Neural crest cell (in vitro differentiated cells): ENCODE results near the gene DNAJB9. TPM values are rescaled to one million over a fixed set of nuclear protein-coding genes. Genes with fewer than 3 reads are reported as not detected.
A peak's percentile ranks its signal among the peaks of the same experiment; 100 is the strongest.

ENCODE experiments used
- DNase-seq: peaks from one replicate; pipeline ENCODE4 v3.0.0; 2021; ENCODE audit warnings: low read depth, mixed read lengths, low spot score
- H3K27ac Mint-ChIP-seq: one replicate; pipeline ENCODE4 v1.8.0; 2021; ENCODE audit warnings: mild to moderate bottlenecking, mixed read lengths; ENCODE audit not compliant: unreplicated experiment
- H3K27me3 Mint-ChIP-seq: 2 replicates; pipeline ENCODE4 v1.8.0; 2021; ENCODE audit warnings: low read depth, mild to moderate bottlenecking, mixed read lengths
- H3K36me3 Mint-ChIP-seq: 2 replicates; pipeline ENCODE4 v1.8.0; 2021; ENCODE audit warnings: low read depth, mild to moderate bottlenecking, mixed read lengths
- H3K4me1 Mint-ChIP-seq: 2 replicates; pipeline ENCODE4 v1.8.0; 2021; ENCODE audit warnings: mixed read lengths
- H3K4me3 Mint-ChIP-seq: one replicate; pipeline ENCODE4 v1.8.0; 2021; ENCODE audit warnings: mild to moderate bottlenecking, mixed read lengths
- H3K9me3 Mint-ChIP-seq: 2 replicates; pipeline ENCODE4 v1.8.0; 2021; ENCODE audit warnings: mixed read lengths
- total RNA-seq: library from RNA; stranded (reverse); gene quantifications from 2 replicates; pipeline ENCODE4 v1.2.1, GENCODE V29; 2021
- TF ChIP-seq, protein P1 (sequence below): fragments of 200-600 bp; sonication (generic); conservative IDR thresholded peaks from 2 replicates; pipeline ENCODE4 v1.5.0; 2021; ENCODE audit warnings: antibody characterized with exemption, mild to moderate bottlenecking

The DNAJB9 gene
- total RNA-seq, 1 donor from 2014 or later = 9.5 TPM

DNA sequence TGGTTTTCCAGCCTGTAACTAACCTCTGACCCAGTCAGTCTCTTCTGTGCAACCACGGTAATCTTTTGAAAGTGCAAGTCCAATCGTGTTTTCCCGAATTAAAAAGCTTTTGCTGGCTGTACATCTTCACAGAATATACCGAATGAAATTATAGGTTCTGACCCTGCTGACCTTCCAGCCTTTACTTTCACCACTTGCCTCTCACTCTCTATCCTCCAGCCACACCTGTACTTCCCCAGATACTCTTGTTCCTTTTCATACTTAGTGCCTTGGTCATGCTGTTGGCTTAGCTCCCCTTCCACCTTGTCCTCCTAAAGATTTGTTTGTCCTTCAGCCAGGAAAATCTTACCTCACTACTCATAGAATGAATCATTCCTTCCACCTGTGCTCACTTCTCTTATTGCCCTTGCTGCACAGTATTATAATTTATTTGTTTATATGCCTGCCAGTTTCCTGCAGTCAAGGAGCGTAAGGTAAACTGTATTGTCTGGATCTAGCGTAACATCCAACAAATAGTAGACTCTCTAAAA, 41.4 kb upstream of the DNAJB9 start:
- H3K4me3 Mint-ChIP-seq = peak overlapping the region; percentile 48
- H3K27ac Mint-ChIP-seq = peak overlapping the region; percentile 44
- TF ChIP-seq, protein P1, sequence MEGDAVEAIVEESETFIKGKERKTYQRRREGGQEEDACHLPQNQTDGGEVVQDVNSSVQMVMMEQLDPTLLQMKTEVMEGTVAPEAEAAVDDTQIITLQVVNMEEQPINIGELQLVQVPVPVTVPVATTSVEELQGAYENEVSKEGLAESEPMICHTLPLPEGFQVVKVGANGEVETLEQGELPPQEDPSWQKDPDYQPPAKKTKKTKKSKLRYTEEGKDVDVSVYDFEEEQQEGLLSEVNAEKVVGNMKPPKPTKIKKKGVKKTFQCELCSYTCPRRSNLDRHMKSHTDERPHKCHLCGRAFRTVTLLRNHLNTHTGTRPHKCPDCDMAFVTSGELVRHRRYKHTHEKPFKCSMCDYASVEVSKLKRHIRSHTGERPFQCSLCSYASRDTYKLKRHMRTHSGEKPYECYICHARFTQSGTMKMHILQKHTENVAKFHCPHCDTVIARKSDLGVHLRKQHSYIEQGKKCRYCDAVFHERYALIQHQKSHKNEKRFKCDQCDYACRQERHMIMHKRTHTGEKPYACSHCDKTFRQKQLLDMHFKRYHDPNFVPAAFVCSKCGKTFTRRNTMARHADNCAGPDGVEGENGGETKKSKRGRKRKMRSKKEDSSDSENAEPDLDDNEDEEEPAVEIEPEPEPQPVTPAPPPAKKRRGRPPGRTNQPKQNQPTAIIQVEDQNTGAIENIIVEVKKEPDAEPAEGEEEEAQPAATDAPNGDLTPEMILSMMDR = no peak
- no peaks in the 10 kb centered on the region for H3K9me3 Mint-ChIP-seq
- H3K4me1 Mint-ChIP-seq = peaks cover 27% of the 10 kb centered on the region
- DNase-seq = no peak
- no peaks in the 10 kb centered on the region for H3K27me3 Mint-ChIP-seq
- no peaks in the 10 kb centered on the region for H3K36me3 Mint-ChIP-seq

DNA sequence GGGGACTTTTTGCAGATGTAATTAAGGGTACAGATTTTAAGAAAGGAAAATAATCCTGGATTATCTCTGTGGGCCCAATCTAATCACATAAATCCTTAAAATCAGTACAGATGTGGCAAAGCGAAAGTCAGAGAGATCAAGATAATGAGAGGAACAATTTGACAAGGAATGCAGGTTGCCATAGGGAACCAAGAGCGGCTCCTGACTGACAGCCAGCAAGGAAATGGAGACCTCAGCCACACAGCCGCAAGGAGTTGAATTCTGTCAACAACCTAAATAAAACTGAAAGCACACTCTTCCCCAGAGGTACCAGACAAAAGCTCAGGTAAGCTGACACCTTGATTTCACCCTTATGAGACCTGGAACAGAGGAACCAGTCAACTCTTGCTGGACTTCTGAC, 40.3 kb upstream of the DNAJB9 start:
- no peak for DNase-seq

DNA sequence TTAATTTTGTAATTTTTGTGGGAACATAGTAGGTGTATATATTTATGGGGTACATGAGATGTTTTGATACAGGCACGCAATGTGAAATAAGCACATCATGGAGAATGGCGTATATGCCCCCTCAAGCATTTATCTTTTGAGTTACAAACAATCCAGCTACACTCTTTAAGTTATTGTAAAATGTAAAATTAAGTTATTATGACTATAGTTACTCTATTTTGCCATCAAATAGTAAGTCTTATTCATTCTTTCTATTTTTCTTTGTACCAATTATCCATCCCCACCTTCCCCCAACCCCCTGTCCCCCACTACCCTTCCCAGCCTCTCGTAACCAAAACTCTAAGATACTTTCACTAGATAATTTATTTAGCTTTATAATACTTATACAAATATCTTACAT, 36.0 kb upstream of the DNAJB9 start:
- H3K36me3 Mint-ChIP-seq = no peaks in the 10 kb centered on the region
- no peak for DNase-seq

More for the DNA sequence above, 40.3 kb upstream of the DNAJB9 start:
- TF ChIP-seq, protein P1 = no peak
- Mint-ChIP-seq H3K36me3 (no peaks in the 10 kb centered on the region), H3K4me1 (peaks cover 16% of the 10 kb centered on the region), H3K4me3 (no peak overlapping the region), H3K9me3 (no peaks in the 10 kb centered on the region), H3K27me3 (no peaks in the 10 kb centered on the region), H3K27ac (no peak overlapping the region)

DNA sequence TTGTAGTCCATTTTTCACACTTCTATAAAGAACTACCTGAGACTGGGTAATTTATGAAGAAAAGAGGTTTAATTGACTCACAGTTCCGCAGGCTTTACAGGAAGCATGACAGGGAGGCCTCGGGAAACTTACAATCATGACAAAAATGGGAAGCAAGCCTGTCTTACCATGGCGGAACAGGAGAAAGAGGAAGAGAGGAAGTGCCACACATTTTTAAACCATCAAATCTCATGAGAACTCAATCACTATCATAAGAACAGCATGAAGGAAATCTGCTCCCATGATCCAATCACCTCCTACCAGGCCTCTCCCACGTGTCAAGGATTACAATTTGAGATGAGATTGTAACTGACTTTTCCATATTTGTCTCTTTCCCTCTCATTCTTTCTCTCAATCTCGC, 34.4 kb upstream of the DNAJB9 start:
- Mint-ChIP-seq H3K4me3 (no peak overlapping the region), H3K36me3 (peaks cover 4% of the 10 kb centered on the region), H3K27me3 (no peaks in the 10 kb centered on the region), H3K27ac (no peak overlapping the region), H3K4me1 (no peaks in the 10 kb centered on the region), H3K9me3 (peaks cover 2% of the 10 kb centered on the region)
- TF ChIP-seq, protein P1 = no peak
- DNase-seq = no peak

More for the DNA sequence above, 36.0 kb upstream of the DNAJB9 start:
- TF ChIP-seq, protein P1 = no peak
- Mint-ChIP-seq H3K27me3 (no peaks in the 10 kb centered on the region), H3K9me3 (no peaks in the 10 kb centered on the region), H3K4me3 (no peak overlapping the region), H3K27ac (no peak overlapping the region), H3K4me1 (peaks cover 4% of the 10 kb centered on the region)

DNA sequence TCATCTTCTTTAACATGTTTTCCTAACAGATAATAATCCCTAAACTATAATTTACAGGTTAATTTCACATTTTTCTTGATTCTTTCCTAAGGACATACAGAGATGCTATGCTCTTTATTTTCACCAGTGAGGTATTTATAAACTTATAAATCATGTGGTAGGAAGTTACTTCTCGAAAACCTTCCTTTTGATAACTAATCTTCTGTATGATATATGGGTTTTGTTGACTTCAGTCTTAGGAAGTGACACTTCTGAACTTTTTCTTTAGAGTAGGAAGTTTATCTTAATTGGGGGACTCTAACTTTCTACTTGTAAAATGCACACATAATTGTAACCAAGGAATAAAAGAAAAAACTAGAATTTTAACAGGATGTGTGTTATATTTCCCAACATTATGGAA, 33.9 kb upstream of the DNAJB9 start:
- DNase-seq = no peak
- H3K4me1 Mint-ChIP-seq = no peaks in the 10 kb centered on the region
- TF ChIP-seq, protein P1 = no peak
- no peak overlapping the region for H3K27ac Mint-ChIP-seq
- no peaks in the 10 kb centered on the region for H3K27me3 Mint-ChIP-seq
- H3K4me3 Mint-ChIP-seq = no peak overlapping the region
- H3K36me3 Mint-ChIP-seq = peaks cover 4% of the 10 kb centered on the region
- H3K9me3 Mint-ChIP-seq = peaks cover 2% of the 10 kb centered on the region
